GM23338 (cell line): ENCODE measurements around the gene SREBF2. TPM values are rescaled to one million over a fixed set of nuclear protein-coding genes. Genes with fewer than 3 reads are reported as not detected.
A peak's percentile ranks its signal among the peaks of the same experiment; 100 is the strongest.

Experiments
- ATAC-seq: fragments of 200-7000 bp; cut with Tn5 transposase; 3 replicates; pipeline ENCODE4 v1.9.1; 2020
- DNase-seq: peaks from one replicate; pipeline ENCODE4 v3.0.0-alpha.2; 2015; ENCODE audit warnings: low spot score
- H2AFZ ChIP-seq: fragments of 200-600 bp; sonication (generic); 2 replicates; pipeline ENCODE4 v1.8.0; 2016; ENCODE audit warnings: antibody characterized with exemption, mild to moderate bottlenecking, moderate library complexity
- H3F3A ChIP-seq: fragments of 200-600 bp; sonication (generic); replicated peaks from 2 replicates; pipeline ENCODE4 v1.8.0; 2017; ENCODE audit warnings: antibody characterized with exemption, mixed run types, low read depth
- H3K27ac ChIP-seq: fragments of 200-600 bp; sonication (generic); 2 replicates; pipeline ENCODE4 v1.6.1; 2016; ENCODE audit warnings: low read depth
- H3K27me3 ChIP-seq: fragments of 200-600 bp; sonication (generic); 2 replicates; pipeline ENCODE4 v1.8.0; 2016; ENCODE audit warnings: mild to moderate bottlenecking, mixed run types, moderate library complexity; ENCODE audit not compliant: insufficient read depth
- H3K36me3 ChIP-seq: fragments of 200-600 bp; sonication (generic); 2 replicates; pipeline ENCODE4 v1.8.0; 2016; ENCODE audit warnings: mild to moderate bottlenecking; ENCODE audit not compliant: insufficient read depth
- H3K4me1 ChIP-seq: fragments of 200-600 bp; sonication (generic); 2 replicates; pipeline ENCODE4 v1.8.0; 2016; ENCODE audit warnings: mild to moderate bottlenecking, moderate library complexity; ENCODE audit not compliant: insufficient read depth
- H3K4me2 ChIP-seq: fragments of 200-600 bp; sonication (generic); 2 replicates; pipeline ENCODE4 v1.7.1; 2017; ENCODE audit warnings: mixed run types
- H3K4me3 ChIP-seq: fragments of 200-600 bp; sonication (generic); 2 replicates; pipeline ENCODE4 v1.6.1; 2016; ENCODE audit warnings: mixed run types
- H3K79me2 ChIP-seq: fragments of 200-600 bp; sonication (generic); replicated peaks from 2 replicates; pipeline ENCODE4 v1.8.0; 2017; ENCODE audit warnings: mild to moderate bottlenecking; ENCODE audit not compliant: insufficient read depth
- H3K9me2 ChIP-seq: fragments of 200-600 bp; sonication (generic); 2 replicates; pipeline ENCODE4 v1.8.0; 2017; ENCODE audit not compliant: insufficient read depth
- H4K20me1 ChIP-seq: fragments of 200-600 bp; sonication (generic); replicated peaks from 2 replicates; pipeline ENCODE4 v1.8.0; 2017; ENCODE audit warnings: mild to moderate bottlenecking; ENCODE audit not compliant: insufficient read depth
- H3K27ac Mint-ChIP-seq: 2 replicates; pipeline ENCODE4 v1.8.0; 2020; ENCODE audit warnings: inconsistent platforms, mild to moderate bottlenecking, moderate library complexity, mixed read lengths
- H3K27me3 Mint-ChIP-seq: 3 replicates; pipeline ENCODE4 v1.8.0; 2022; ENCODE audit warnings: low read depth, mild to moderate bottlenecking, moderate library complexity, mixed read lengths, inconsistent platforms; ENCODE audit not compliant: insufficient read depth, poor library complexity
- H3K36me3 Mint-ChIP-seq: 3 replicates; pipeline ENCODE4 v1.8.0; 2021; ENCODE audit warnings: low read depth, mild to moderate bottlenecking, inconsistent platforms, moderate library complexity, mixed read lengths
- H3K4me1 Mint-ChIP-seq: 3 replicates; pipeline ENCODE4 v1.8.0; 2020; ENCODE audit warnings: mild to moderate bottlenecking, inconsistent platforms, mixed read lengths
- H3K4me3 Mint-ChIP-seq: 3 replicates; pipeline ENCODE4 v1.8.0; 2021; ENCODE audit warnings: moderate library complexity, mild to moderate bottlenecking, inconsistent platforms, mixed read lengths
- H3K9me3 Mint-ChIP-seq: 3 replicates; pipeline ENCODE4 v1.8.0; 2020; ENCODE audit warnings: moderate library complexity, mild to moderate bottlenecking, inconsistent platforms, mixed read lengths
- JUNB ChIP-seq: IDR thresholded peaks from one replicate; pipeline ENCODE4 v1.6.1; 2016; ENCODE audit warnings: antibody characterized with exemption; ENCODE audit not compliant: unreplicated experiment
- POLR2AphosphoS5 ChIP-seq: IDR thresholded peaks from 2 replicates; pipeline ENCODE4 v1.6.1; 2016; ENCODE audit warnings: antibody characterized with exemption, low read depth
- ZNF331 ChIP-seq: fragments of 250-450 bp; sonication (Bioruptor Pico); IDR thresholded peaks from 2 replicates; pipeline ENCODE4 v1.5.0; 2020; ENCODE audit warnings: low read depth, mild to moderate bottlenecking, moderate library complexity
- microRNA counts: library from miRNA; unstranded; fragments of <30 nt; microRNA quantifications from one replicate; lab custom pipeline; 2017
- microRNA-seq: library from miRNA; unstranded; fragments of <30 nt; microRNA quantifications from one replicate; pipeline ENCODE4, GENCODE V29; 2017
- polyA plus RNA-seq: library from polyadenylated mRNA; unstranded; fragments of >200 nt; fragmentation: Nextera tagmentation; extraction: Ambion mirVana; gene quantifications from 2 replicates; pipeline ENCODE4 v1.2.1, GENCODE V29; 2016
- small RNA-seq: library from RNA; depleted of rRNA; stranded (forward); fragments of <200 nt; gene quantifications from one replicate; pipeline ENCODE3, GENCODE V24; 2014; ENCODE audit warnings: low replicate concordance
- total RNA-seq: library from RNA; depleted of rRNA; stranded (reverse); fragments of >200 nt; shearing (Covaris generic); gene quantifications from 2 replicates; pipeline ENCODE4 v1.2.3, GENCODE V29; 2014; rRNA removed
- TF ChIP-seq, protein P1 (sequence below): fragments of 250-450 bp; sonication (Bioruptor Pico); IDR thresholded peaks from 2 replicates; pipeline ENCODE4 v1.5.0; 2020; ENCODE audit warnings: mild to moderate bottlenecking, moderate library complexity
- TF ChIP-seq, protein P2 (sequence below): IDR thresholded peaks from one replicate; pipeline ENCODE4 v1.6.1; 2018; ENCODE audit warnings: antibody characterized with exemption; ENCODE audit not compliant: unreplicated experiment

Gene SREBF2
- total and polyA plus RNA-seq, 2 experiments from 2014 or later: 48.7 to 163 TPM

DNA sequence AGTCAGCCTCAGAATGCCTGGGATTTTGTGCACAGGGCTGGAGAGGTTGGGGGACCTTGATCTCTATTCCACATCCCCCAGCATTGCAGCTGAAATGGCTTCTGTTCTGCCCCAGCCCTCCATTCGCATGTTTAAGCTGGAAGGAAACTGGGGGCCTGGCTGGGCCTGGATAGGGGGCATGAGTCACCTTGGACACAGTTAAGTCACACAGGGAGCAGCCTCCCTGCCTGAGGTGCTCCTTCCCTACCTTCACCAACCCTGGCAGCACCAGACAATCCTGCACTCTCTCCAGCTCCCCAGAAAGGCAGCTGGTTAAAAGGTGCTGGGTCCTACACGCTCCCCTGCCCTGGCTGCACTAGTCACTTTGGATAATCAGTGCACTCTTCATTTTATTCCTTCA is 119.8 kb downstream of the SREBF2 start:
- Histone ChIP-seq H3K4me3 (no peak overlapping the region), H2AFZ (no peak overlapping the region), H3K36me3 (no peaks in the 10 kb centered on the region), H3F3A (0 out of 2 replicates have a peak, but pooled peaks cover 6% of the 10 kb centered on the region), H3K9me2 (no peaks in the 10 kb centered on the region), H3K4me1 (peaks cover 9% of the 10 kb centered on the region), H4K20me1 (no peaks in the 10 kb centered on the region; the same call in 1 of the 2 replicates), H3K27me3 (no peaks in the 10 kb centered on the region), H3K4me2 (no peak overlapping the region), H3K79me2 (no peaks in the 10 kb centered on the region), H3K27ac (no peak overlapping the region)
- H3K9me3 Mint-ChIP-seq: peaks cover 3% of the 10 kb centered on the region; the same call in 2 of the 3 replicates
- H3K4me3 Mint-ChIP-seq: no peak overlapping the region
- no peak overlapping the region for H3K27ac Mint-ChIP-seq
- TF ChIP-seq JUNB (no peak), ZNF331 (CRISPR knock-in tag) (no peak), POLR2AphosphoS5 (no peak)
- TF ChIP-seq, protein P1, sequence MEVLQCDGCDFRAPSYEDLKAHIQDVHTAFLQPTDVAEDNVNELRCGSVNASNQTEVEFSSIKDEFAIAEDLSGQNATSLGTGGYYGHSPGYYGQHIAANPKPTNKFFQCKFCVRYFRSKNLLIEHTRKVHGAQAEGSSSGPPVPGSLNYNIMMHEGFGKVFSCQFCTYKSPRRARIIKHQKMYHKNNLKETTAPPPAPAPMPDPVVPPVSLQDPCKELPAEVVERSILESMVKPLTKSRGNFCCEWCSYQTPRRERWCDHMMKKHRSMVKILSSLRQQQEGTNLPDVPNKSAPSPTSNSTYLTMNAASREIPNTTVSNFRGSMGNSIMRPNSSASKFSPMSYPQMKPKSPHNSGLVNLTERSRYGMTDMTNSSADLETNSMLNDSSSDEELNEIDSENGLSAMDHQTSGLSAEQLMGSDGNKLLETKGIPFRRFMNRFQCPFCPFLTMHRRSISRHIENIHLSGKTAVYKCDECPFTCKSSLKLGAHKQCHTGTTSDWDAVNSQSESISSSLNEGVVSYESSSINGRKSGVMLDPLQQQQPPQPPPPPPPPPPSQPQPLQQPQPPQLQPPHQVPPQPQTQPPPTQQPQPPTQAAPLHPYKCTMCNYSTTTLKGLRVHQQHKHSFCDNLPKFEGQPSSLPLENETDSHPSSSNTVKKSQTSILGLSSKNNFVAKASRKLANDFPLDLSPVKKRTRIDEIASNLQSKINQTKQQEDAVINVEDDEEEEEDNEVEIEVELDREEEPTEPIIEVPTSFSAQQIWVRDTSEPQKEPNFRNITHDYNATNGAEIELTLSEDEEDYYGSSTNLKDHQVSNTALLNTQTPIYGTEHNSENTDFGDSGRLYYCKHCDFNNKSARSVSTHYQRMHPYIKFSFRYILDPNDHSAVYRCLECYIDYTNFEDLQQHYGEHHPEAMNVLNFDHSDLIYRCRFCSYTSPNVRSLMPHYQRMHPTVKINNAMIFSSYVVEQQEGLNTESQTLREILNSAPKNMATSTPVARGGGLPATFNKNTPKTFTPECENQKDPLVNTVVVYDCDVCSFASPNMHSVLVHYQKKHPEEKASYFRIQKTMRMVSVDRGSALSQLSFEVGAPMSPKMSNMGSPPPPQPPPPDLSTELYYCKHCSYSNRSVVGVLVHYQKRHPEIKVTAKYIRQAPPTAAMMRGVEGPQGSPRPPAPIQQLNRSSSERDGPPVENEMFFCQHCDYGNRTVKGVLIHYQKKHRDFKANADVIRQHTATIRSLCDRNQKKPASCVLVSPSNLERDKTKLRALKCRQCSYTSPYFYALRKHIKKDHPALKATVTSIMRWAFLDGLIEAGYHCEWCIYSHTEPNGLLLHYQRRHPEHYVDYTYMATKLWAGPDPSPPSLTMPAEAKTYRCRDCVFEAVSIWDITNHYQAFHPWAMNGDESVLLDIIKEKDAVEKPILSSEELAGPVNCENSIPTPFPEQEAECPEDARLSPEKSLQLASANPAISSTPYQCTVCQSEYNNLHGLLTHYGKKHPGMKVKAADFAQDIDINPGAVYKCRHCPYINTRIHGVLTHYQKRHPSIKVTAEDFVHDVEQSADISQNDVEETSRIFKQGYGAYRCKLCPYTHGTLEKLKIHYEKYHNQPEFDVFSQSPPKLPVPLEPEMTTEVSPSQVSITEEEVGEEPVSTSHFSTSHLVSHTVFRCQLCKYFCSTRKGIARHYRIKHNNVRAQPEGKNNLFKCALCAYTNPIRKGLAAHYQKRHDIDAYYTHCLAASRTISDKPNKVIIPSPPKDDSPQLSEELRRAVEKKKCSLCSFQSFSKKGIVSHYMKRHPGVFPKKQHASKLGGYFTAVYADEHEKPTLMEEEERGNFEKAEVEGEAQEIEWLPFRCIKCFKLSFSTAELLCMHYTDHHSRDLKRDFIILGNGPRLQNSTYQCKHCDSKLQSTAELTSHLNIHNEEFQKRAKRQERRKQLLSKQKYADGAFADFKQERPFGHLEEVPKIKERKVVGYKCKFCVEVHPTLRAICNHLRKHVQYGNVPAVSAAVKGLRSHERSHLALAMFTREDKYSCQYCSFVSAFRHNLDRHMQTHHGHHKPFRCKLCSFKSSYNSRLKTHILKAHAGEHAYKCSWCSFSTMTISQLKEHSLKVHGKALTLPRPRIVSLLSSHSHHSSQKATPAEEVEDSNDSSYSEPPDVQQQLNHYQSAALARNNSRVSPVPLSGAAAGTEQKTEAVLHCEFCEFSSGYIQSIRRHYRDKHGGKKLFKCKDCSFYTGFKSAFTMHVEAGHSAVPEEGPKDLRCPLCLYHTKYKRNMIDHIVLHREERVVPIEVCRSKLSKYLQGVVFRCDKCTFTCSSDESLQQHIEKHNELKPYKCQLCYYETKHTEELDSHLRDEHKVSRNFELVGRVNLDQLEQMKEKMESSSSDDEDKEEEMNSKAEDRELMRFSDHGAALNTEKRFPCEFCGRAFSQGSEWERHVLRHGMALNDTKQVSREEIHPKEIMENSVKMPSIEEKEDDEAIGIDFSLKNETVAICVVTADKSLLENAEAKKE (CRISPR knock-in tag): no peak
- TF ChIP-seq, protein P2, sequence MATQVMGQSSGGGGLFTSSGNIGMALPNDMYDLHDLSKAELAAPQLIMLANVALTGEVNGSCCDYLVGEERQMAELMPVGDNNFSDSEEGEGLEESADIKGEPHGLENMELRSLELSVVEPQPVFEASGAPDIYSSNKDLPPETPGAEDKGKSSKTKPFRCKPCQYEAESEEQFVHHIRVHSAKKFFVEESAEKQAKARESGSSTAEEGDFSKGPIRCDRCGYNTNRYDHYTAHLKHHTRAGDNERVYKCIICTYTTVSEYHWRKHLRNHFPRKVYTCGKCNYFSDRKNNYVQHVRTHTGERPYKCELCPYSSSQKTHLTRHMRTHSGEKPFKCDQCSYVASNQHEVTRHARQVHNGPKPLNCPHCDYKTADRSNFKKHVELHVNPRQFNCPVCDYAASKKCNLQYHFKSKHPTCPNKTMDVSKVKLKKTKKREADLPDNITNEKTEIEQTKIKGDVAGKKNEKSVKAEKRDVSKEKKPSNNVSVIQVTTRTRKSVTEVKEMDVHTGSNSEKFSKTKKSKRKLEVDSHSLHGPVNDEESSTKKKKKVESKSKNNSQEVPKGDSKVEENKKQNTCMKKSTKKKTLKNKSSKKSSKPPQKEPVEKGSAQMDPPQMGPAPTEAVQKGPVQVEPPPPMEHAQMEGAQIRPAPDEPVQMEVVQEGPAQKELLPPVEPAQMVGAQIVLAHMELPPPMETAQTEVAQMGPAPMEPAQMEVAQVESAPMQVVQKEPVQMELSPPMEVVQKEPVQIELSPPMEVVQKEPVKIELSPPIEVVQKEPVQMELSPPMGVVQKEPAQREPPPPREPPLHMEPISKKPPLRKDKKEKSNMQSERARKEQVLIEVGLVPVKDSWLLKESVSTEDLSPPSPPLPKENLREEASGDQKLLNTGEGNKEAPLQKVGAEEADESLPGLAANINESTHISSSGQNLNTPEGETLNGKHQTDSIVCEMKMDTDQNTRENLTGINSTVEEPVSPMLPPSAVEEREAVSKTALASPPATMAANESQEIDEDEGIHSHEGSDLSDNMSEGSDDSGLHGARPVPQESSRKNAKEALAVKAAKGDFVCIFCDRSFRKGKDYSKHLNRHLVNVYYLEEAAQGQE: no peak
- peaks cover 17% of the 10 kb centered on the region for H3K4me1 Mint-ChIP-seq
- ATAC-seq (no peak), DNase-seq (no peak)
- H3K27me3 Mint-ChIP-seq: peaks cover 15% of the 10 kb centered on the region
- H3K36me3 Mint-ChIP-seq: peaks cover 2% of the 10 kb centered on the region; the same call in 2 of the 3 replicates

MicroRNAs within 50 kb of the gene (microRNA counts, 767-probe panel; counts per million panel counts)
- not detected for microRNA hsa-miR-33a-5p (lab: Ali Mortazavi, UCI)

Small RNA genes lying within 50 kb of the gene (microRNA-seq; reads per million reads assigned to microRNA genes)
- 19.7 reads per million, percentile 44 among the genes with 10 or more reads in this experiment for gene MIR33A

Small RNA genes lying within 50 kb of the gene (small RNA-seq; reads per million reads assigned to genes)
- gene MIR33A: 1.4 reads per million, percentile 73 among the genes with 10 or more reads in this experiment

Other genes starting within 250 kb of the SREBF2 start
- 8.7 and 12.1 TPM in 2 replicates for gene PMM1, start 243.3 kb upstream of the SREBF2 start, total RNA-seq
- 9.9 TPM in 2 replicates for gene PMM1, start 243.3 kb upstream of the SREBF2 start, polyA plus RNA-seq
- 40.4 and 53.8 TPM in 2 replicates for gene DESI1, start 212.1 kb upstream of the SREBF2 start, total RNA-seq
- gene DESI1, start 212.1 kb upstream of the SREBF2 start, polyA plus RNA-seq: 33.7 and 37.9 TPM in 2 replicates
- 495 and 498 TPM in 2 replicates for gene XRCC6, start 211.8 kb upstream of the SREBF2 start, total RNA-seq
- 351 and 352 TPM in 2 replicates for gene XRCC6, start 211.8 kb upstream of the SREBF2 start, polyA plus RNA-seq
- gene SNU13, start 144.2 kb upstream of the SREBF2 start, total RNA-seq: 163 and 193 TPM in 2 replicates
- gene SNU13, start 144.2 kb upstream of the SREBF2 start, polyA plus RNA-seq: 464 and 512 TPM in 2 replicates
- 0.27 and 0.28 TPM in 2 replicates for gene MEI1, start 133.6 kb upstream of the SREBF2 start, total RNA-seq
- 0.09 and 0.87 TPM in 2 replicates for gene MEI1, start 133.6 kb upstream of the SREBF2 start, polyA plus RNA-seq
- gene CCDC134, start 32.4 kb upstream of the SREBF2 start, total RNA-seq: 21.0 and 24.5 TPM in 2 replicates
- gene CCDC134, start 32.4 kb upstream of the SREBF2 start, polyA plus RNA-seq: 2.7 and 4.2 TPM in 2 replicates
- gene SHISA8, start 82.0 kb downstream of the SREBF2 start, total RNA-seq: 0.62 and 5.1 TPM in 2 replicates
- 0.21 TPM in 1 of 2 replicates, not detected in the other for gene SHISA8, start 82.0 kb downstream of the SREBF2 start, polyA plus RNA-seq
- 0.97 and 1.7 TPM in 2 replicates for gene TNFRSF13C, start 93.7 kb downstream of the SREBF2 start, total RNA-seq
- gene TNFRSF13C, start 93.7 kb downstream of the SREBF2 start, polyA plus RNA-seq: 0.75 and 1.0 TPM in 2 replicates
- gene CENPM, start 114.0 kb downstream of the SREBF2 start, total RNA-seq: 40.0 and 61.6 TPM in 2 replicates
- gene CENPM, start 114.0 kb downstream of the SREBF2 start, polyA plus RNA-seq: 50.0 and 51.1 TPM in 2 replicates
- gene SEPTIN3, start 136.3 kb downstream of the SREBF2 start, total RNA-seq: 28.4 and 30.7 TPM in 2 replicates
- gene SEPTIN3, start 136.3 kb downstream of the SREBF2 start, polyA plus RNA-seq: 16.4 and 19.4 TPM in 2 replicates
- gene WBP2NL, start 165.7 kb downstream of the SREBF2 start, total RNA-seq: 0.14 and 0.39 TPM in 2 replicates
- not detected in 2 replicates for gene WBP2NL, start 165.7 kb downstream of the SREBF2 start, polyA plus RNA-seq
- gene NAGA, start 237.7 kb downstream of the SREBF2 start, total RNA-seq: 17.8 and 21.4 TPM in 2 replicates
- gene NAGA, start 237.7 kb downstream of the SREBF2 start, polyA plus RNA-seq: 6.3 and 6.6 TPM in 2 replicates
- 5.9 and 7.6 TPM in 2 replicates for gene PHETA2, start 241.1 kb downstream of the SREBF2 start, total RNA-seq
- 3.8 and 4.5 TPM in 2 replicates for gene PHETA2, start 241.1 kb downstream of the SREBF2 start, polyA plus RNA-seq
- 4.9 and 5.2 TPM in 2 replicates for gene SMDT1, start 246.6 kb downstream of the SREBF2 start, total RNA-seq
- 95.1 and 97.9 TPM in 2 replicates for gene SMDT1, start 246.6 kb downstream of the SREBF2 start, polyA plus RNA-seq